ELF-1 (cell line): ENCODE results near the gene CDH12.
A peak's percentile ranks its signal among the peaks of the same experiment; 100 is the strongest.
"Not testable (repeated sequence)": the region's sequence is repeated elsewhere in the genome, so short reads cannot be mapped to it uniquely, and the experiment has no call there.

Source experiments
- DNase-seq: peaks from one replicate; pipeline ENCODE4 v3.0.0-alpha.2; 2016; ENCODE audit warnings: low read depth, low spot score

The CDH12 gene

GRCh38 chr5:22852807-22853660, at the start of gene CDH12:
CDH12 (minus strand) TSS chr5:22853344.
- peak; percentile 36 for DNase-seq

- DNase-seq, result no peak
Measured at GRCh38 chr5:22901885-22902284, 48.7 kb upstream of the CDH12 start.

GRCh38 chr5:22900801-22901310, 47.7 kb upstream of the CDH12 start:
- DNase-seq, result no peak

GRCh38 chr5:22899341-22899740, 46.2 kb upstream of the CDH12 start:
- DNase-seq, result no peak

GRCh38 chr5:22896152-22896551, 43.0 kb upstream of the CDH12 start:
- DNase-seq, result no peak

GRCh38 chr5:22892441-22892840, 39.3 kb upstream of the CDH12 start:
- DNase-seq, result no peak

- no peak for DNase-seq
Measured at GRCh38 chr5:22889720-22890119, 36.6 kb upstream of the CDH12 start.

- no peak for DNase-seq
Measured at GRCh38 chr5:22887566-22887965, 34.4 kb upstream of the CDH12 start.

- DNase-seq, result not testable (repeated sequence)
Measured at GRCh38 chr5:22858911-22859310, 5.8 kb upstream of the CDH12 start.

- DNase-seq, result no peak
Measured at GRCh38 chr5:22855824-22856223, 2.7 kb upstream of the CDH12 start.

GRCh38 chr5:22850981-22851380, 2.2 kb downstream of the CDH12 start:
- DNase-seq, result no peak

- DNase-seq, result no peak
Measured at GRCh38 chr5:22846693-22847092, 6.5 kb downstream of the CDH12 start.

- DNase-seq, result no peak
Measured at GRCh38 chr5:22844636-22845035, 8.5 kb downstream of the CDH12 start.

GRCh38 chr5:22844155-22844554, 9.0 kb downstream of the CDH12 start:
- no peak for DNase-seq

GRCh38 chr5:22842574-22842973, 10.6 kb downstream of the CDH12 start:
- DNase-seq, result no peak

GRCh38 chr5:22837803-22838202, 15.3 kb downstream of the CDH12 start:
- no peak for DNase-seq

GRCh38 chr5:22835686-22836085, 17.5 kb downstream of the CDH12 start:
- DNase-seq, result no peak

- DNase-seq, result no peak
Measured at GRCh38 chr5:22793463-22793862, 59.7 kb downstream of the CDH12 start.

- DNase-seq, result no peak
Measured at GRCh38 chr5:22787807-22788206, 65.3 kb downstream of the CDH12 start.

- no peak for DNase-seq
Measured at GRCh38 chr5:22787398-22787797, 65.7 kb downstream of the CDH12 start.

- DNase-seq, result no peak
Measured at GRCh38 chr5:22780756-22781155, 72.4 kb downstream of the CDH12 start.

- no peak for DNase-seq
Measured at GRCh38 chr5:22779499-22779898, 73.6 kb downstream of the CDH12 start.

- no peak for DNase-seq
Measured at GRCh38 chr5:22776285-22776684, 76.9 kb downstream of the CDH12 start.
